Spleen (tissue), 11 donors: ENCODE results near the gene PCBP3. TPM values are rescaled to one million over a fixed set of nuclear protein-coding genes. Genes with fewer than 3 reads are reported as not detected.

Source experiments
- DNase-seq: peaks from one replicate; pipeline ENCODE4 v3.0.0-alpha.2; 2020
- H3K27ac ChIP-seq, 8 donors: fragments of 200-600 bp; sonication (generic) in 7 of 8; 1 replicate in 4 of 8; 2 replicates in 4 of 8; pipeline versions ENCODE4 v1.5.0 to v1.8.0; 2016 to 2021; ENCODE audit warnings: inconsistent platforms in 4 of 8, mild to moderate bottlenecking in 4 of 8, moderate library complexity in 1 of 8
- H3K27me3 ChIP-seq, 7 donors: fragments of 200-600 bp; sonication (generic) in 6 of 7; replicated peaks in 1 of 7; 1 replicate in 4 of 7; 2 replicates in 3 of 7; pipeline versions ENCODE4 v1.5.0 to v1.8.0; 2016 to 2021; ENCODE audit warnings: inconsistent platforms in 3 of 7, mild to moderate bottlenecking in 1 of 7
- H3K36me3 ChIP-seq, 6 donors: fragments of 200-600 bp; sonication (generic) in 5 of 6; 1 replicate in 4 of 6; 2 replicates in 2 of 6; pipeline versions ENCODE4 v1.5.0 to v1.8.0; 2016 to 2021; ENCODE audit warnings: inconsistent platforms in 2 of 6
- H3K4me1 ChIP-seq, 6 donors: fragments of 200-600 bp; sonication (generic) in 5 of 6; 1 replicate in 3 of 6; 2 replicates in 3 of 6; pipeline versions ENCODE4 v1.5.0 to v1.8.0; 2016 to 2021; ENCODE audit warnings: inconsistent platforms in 3 of 6
- H3K4me3 ChIP-seq, 8 donors: fragments of 200-600 bp; sonication (generic) in 7 of 8; 1 replicate in 4 of 8; 2 replicates in 4 of 8; pipeline versions ENCODE4 v1.5.0 to v1.8.0; 2016 to 2021; ENCODE audit warnings: inconsistent platforms in 4 of 8, mild to moderate bottlenecking in 4 of 8, moderate library complexity in 2 of 8
- H3K9me3 ChIP-seq, 8 donors: fragments of 200-600 bp; sonication (generic) in 7 of 8; 1 replicate in 4 of 8; 2 replicates in 4 of 8; pipeline versions ENCODE4 v1.5.0 to v1.8.0; 2016 to 2021; ENCODE audit warnings: inconsistent platforms in 4 of 8
- POLR2A ChIP-seq, 3 donors: fragments of 450-650 bp; IDR thresholded peaks; one replicate each; pipeline ENCODE4 v1.5.1; 2017; ENCODE audit warnings: antibody characterized with exemption in 3 of 3, mild to moderate bottlenecking in 1 of 3
- POLR2AphosphoS5 ChIP-seq, 3 donors: sonication (generic); formaldehyde crosslinking; IDR thresholded peaks; one replicate each; pipeline ENCODE4 v1.5.1; 2017; ENCODE audit warnings: antibody characterized with exemption in 3 of 3
- WGBS, 5 donors: extraction: QIAGEN DNeasy Blood & Tissue Kit in 3 of 5; methylation state at CpG; one replicate each; pipeline versions ENCODE4 v1.1.5 to v1.1.7; 2013 to 2018; 5-methylcytosine and 5-hydroxymethylcytosine counted together
- intact Hi-C: fragments of 100-400 bp; cut with DNase I; formaldehyde crosslinking; loops from one replicate; pipeline ENCODE4 v1.15.0; 2023; ENCODE audit warnings: low total_unique reads
- polyA plus RNA-seq, 3 donors: library from polyadenylated mRNA; stranded (reverse); fragments of 200-250 nt; gene quantifications; one replicate each; pipeline ENCODE4 v1.2.1, GENCODE V29; 2013
- total RNA-seq, 7 donors: library from RNA; depleted of rRNA in 3 of 7; stranded (reverse); fragments of >200 nt in 3 of 7; fragmentation: NEBNext Ultra II Directional in 4 of 7; extraction: Animal tissue kit (Norgen Biotek cat#: 25700) in 4 of 7; gene quantifications; one replicate each; pipeline versions ENCODE4 v1.1.0 to v1.2.1, GENCODE V29; 2016 to 2021
- TF ChIP-seq, protein P1 (sequence below), 11 experiments: fragments of 200-600 bp in 7 of 11; fragments of 450-650 bp in 4 of 11; sonication (generic) in 4 of 11; IDR thresholded peaks in 8 of 11; conservative IDR thresholded peaks in 3 of 11; 1 replicate in 7 of 11; 2 replicates in 4 of 11; pipeline versions ENCODE4 v1.4.0 to v1.8.0; 2016 to 2021; ENCODE audit warnings: antibody characterized with exemption in 11 of 11, inconsistent platforms in 4 of 11, mild to moderate bottlenecking in 1 of 11
- donor health status: healthy with polysubstance abuse.
- donor health status: DM: no; HTN: no; CAD: no; lungs with moderate emphysema.
- donor health status: DM: no; HTN: no; CAD: no.
- donor health status: Bipolar disorder and iron deficiency.
- donor health status: healthy.
- donor health status: DM: no; HTN: no; CAD: no.
- donor health status: DM: yes; HTN: yes; CAD: no.

The PCBP3 gene
- total and polyA plus RNA-seq, 10 donors: 4.2 to 31.6 (median 15.2) TPM

GRCh38 chr21:45860493-45861155, 217.1 kb downstream of the PCBP3 start:
- Histone ChIP-seq H3K4me1 (peaks cover 0 to 11% (median 0%) of the 10 kb centered on the region in 6 donors), H3K27me3 (no peaks in the 10 kb centered on the region), H3K36me3 (peaks cover 0 to 4% (median 0%) of the 10 kb centered on the region in 6 donors), H3K9me3 (no peaks in the 10 kb centered on the region), H3K4me3 (no peak overlapping the region), H3K27ac (no peak overlapping the region)
- intact Hi-C loops: no loop called here
- DNase-seq: peak; percentile 67
- TF ChIP-seq, protein P1, sequence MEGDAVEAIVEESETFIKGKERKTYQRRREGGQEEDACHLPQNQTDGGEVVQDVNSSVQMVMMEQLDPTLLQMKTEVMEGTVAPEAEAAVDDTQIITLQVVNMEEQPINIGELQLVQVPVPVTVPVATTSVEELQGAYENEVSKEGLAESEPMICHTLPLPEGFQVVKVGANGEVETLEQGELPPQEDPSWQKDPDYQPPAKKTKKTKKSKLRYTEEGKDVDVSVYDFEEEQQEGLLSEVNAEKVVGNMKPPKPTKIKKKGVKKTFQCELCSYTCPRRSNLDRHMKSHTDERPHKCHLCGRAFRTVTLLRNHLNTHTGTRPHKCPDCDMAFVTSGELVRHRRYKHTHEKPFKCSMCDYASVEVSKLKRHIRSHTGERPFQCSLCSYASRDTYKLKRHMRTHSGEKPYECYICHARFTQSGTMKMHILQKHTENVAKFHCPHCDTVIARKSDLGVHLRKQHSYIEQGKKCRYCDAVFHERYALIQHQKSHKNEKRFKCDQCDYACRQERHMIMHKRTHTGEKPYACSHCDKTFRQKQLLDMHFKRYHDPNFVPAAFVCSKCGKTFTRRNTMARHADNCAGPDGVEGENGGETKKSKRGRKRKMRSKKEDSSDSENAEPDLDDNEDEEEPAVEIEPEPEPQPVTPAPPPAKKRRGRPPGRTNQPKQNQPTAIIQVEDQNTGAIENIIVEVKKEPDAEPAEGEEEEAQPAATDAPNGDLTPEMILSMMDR (IDR thresholded peaks at IDR 0.05 in 8 of 11, conservative IDR thresholded peaks at IDR 0.05 in 3 of 11): no peak
- TF ChIP-seq POLR2A (IDR thresholded peaks at IDR 0.05) (no peak), POLR2AphosphoS5 (IDR thresholded peaks at IDR 0.05) (no peak)
- 90 to 94% (median 91%) methylated on average over 21 to 26 of the region's 26 CpGs for whole genome bisulfite sequencing, 5 donors

- intact Hi-C loops: no loop called here
- H3K9me3 ChIP-seq: no peaks in the 10 kb centered on the region
- H3K4me1 ChIP-seq: peaks cover 0 to 14% (median 0%) of the 10 kb centered on the region in 6 donors
- H3K36me3 ChIP-seq: peaks cover 0 to 7% (median 0%) of the 10 kb centered on the region in 6 donors
- WGBS, 5 donors: 76 to 92% (median 89%) methylated on average over 14 of the region's 14 CpGs
- TF ChIP-seq, protein P1 (IDR thresholded peaks at IDR 0.05 in 8 of 11, conservative IDR thresholded peaks at IDR 0.05 in 3 of 11): no peak
- TF ChIP-seq POLR2AphosphoS5 (IDR thresholded peaks at IDR 0.05) (no peak), POLR2A (IDR thresholded peaks at IDR 0.05) (no peak)
- H3K27ac ChIP-seq: no peak overlapping the region
- DNase-seq: peak; percentile 61
- no peak overlapping the region for H3K4me3 ChIP-seq
- H3K27me3 ChIP-seq: no peaks in the 10 kb centered on the region
Measured at GRCh38 chr21:45861156-45861870, 217.8 kb downstream of the PCBP3 start.

DNA sequence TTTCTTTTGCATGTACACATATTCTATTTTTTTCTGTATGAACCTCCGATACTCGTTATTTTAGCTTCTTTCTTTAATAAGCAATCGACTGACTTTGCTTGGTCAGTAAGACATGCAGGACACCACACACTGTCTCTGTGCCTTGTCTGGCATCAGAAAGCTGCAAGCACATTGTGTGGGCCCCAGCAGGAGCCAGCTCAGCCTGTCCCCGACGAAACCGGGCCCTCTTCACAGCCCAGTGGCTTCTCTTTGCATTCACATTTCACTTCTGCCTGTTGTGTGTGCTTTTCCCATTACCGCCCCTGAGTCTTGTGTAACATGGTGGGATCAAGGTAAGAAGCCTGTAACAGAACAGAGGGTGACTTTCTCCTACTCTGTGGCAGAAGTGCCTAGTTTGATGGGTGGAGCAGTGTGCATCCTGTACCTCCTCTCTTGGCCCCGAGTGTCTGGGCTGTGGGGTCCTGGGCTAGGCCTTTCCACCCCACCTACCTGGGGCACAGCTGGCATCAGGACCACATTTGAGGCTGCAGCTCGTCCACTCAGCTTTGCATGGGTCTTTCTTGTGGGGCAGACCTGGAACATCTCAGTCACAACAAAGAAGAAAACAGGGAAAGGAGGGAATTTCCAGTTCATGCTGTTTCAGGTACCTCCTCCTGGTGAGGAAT, 219.2 kb downstream of the PCBP3 start:
- intact Hi-C loops: no loop called here
- H3K9me3 ChIP-seq: no peaks in the 10 kb centered on the region
- H3K27me3 ChIP-seq: no peaks in the 10 kb centered on the region
- H3K27ac ChIP-seq: no peak overlapping the region
- peaks cover 0 to 21% (median 0%) of the 10 kb centered on the region in 6 donors for H3K4me1 ChIP-seq
- DNase-seq: peak; percentile 74
- H3K4me3 ChIP-seq: no peak overlapping the region
- peaks cover 0 to 7% (median 0%) of the 10 kb centered on the region in 6 donors for H3K36me3 ChIP-seq
- 69 to 87% (median 84%) methylated on average over 9 of the region's 9 CpGs for WGBS, 5 donors
- TF ChIP-seq, protein P1 (IDR thresholded peaks at IDR 0.05 in 8 of 11, conservative IDR thresholded peaks at IDR 0.05 in 3 of 11): no peak
- TF ChIP-seq POLR2AphosphoS5 (IDR thresholded peaks at IDR 0.05) (no peak), POLR2A (IDR thresholded peaks at IDR 0.05) (no peak)
